ENCODE data around the gene CKLF.
A peak's percentile ranks its signal among the peaks of the same experiment; 100 is the strongest.

- TF ChIP-seq CTCF (IDR thresholded peaks at IDR 0.05) (peak in 1 of 3 donors; percentile 30), POLR2A (IDR thresholded peaks at IDR 0.05) (no peak)
These were observed 36.8 kb downstream of the CKLF start for GRCh38 chr16:66588981-66589713.

All from lower leg skin (tissue), 3 donors.